Measurements from ENCODE around the gene PEX5. TPM values are rescaled to one million over a fixed set of nuclear protein-coding genes. Genes with fewer than 3 reads are reported as not detected.

PEX5 gene
- total and polyA plus RNA-seq, 2 experiments from 2014 or later: 7.5 to 72.0 TPM

- H3K27me3 Mint-ChIP-seq (ENCODE audit: insufficient read depth, low read depth, poor library complexity): peaks cover 4% of the 10 kb centered on the region
- TF ChIP-seq STAT1 (IDR thresholded peaks at IDR 0.05; ENCODE audit: unreplicated experiment) (no peak), EZH2 (IDR thresholded peaks at IDR 0.05; ENCODE audit: low read depth, unreplicated experiment) (no peak), CREB1 (CRISPR knock-in tag; IDR thresholded peaks at IDR 0.05; ENCODE audit: low read depth) (no peak), CTCF (conservative IDR thresholded peaks at IDR 0.05; ENCODE audit: low read depth in 2 of 2) (no peak), NANOG (IDR thresholded peaks at IDR 0.05; ENCODE audit: borderline replicate concordance) (no peak), ZNF331 (CRISPR knock-in tag; IDR thresholded peaks at IDR 0.05; ENCODE audit: low read depth) (no peak), EZH2phosphoT487 (IDR thresholded peaks at IDR 0.05; ENCODE audit: unreplicated experiment) (no peak), REST (IDR thresholded peaks at IDR 0.05; ENCODE audit: unreplicated experiment) (no peak), POLR2AphosphoS5 (IDR thresholded peaks at IDR 0.05; ENCODE audit: low read depth) (no peak), ZNF462 (CRISPR knock-in tag; IDR thresholded peaks at IDR 0.05) (no peak), ETS1 (IDR thresholded peaks at IDR 0.05) (no peak), JUNB (IDR thresholded peaks at IDR 0.05; ENCODE audit: unreplicated experiment) (no peak), ZNF114 (CRISPR knock-in tag; IDR thresholded peaks at IDR 0.05) (no peak)
Observed at GRCh38 chr12:7146228-7146627, 43.3 kb upstream of the PEX5 start.

More at GRCh38 chr12:7146228-7146627, 43.3 kb upstream of the PEX5 start:
- Histone ChIP-seq H3K27ac (ENCODE audit: low read depth) (no peak overlapping the region), H3K36me3 (ENCODE audit: insufficient read depth) (no peaks in the 10 kb centered on the region; the same call in 1 of the 2 replicates), H3K4me2 (no peak overlapping the region), H3K79me2 (replicated peaks; ENCODE audit: insufficient read depth) (no peaks in the 10 kb centered on the region), H3K4me1 (ENCODE audit: insufficient read depth) (no peaks in the 10 kb centered on the region), H3K27me3 (ENCODE audit: insufficient read depth) (no peaks in the 10 kb centered on the region), H2AFZ (no peak overlapping the region), H3K4me3 (no peak overlapping the region), H4K20me1 (replicated peaks; ENCODE audit: insufficient read depth) (no peaks in the 10 kb centered on the region; the same call in 1 of the 2 replicates), H3F3A (replicated peaks; ENCODE audit: low read depth) (no peaks in the 10 kb centered on the region), H3K9me2 (ENCODE audit: insufficient read depth) (no peaks in the 10 kb centered on the region)
- Mint-ChIP-seq H3K4me3 (no peak overlapping the region), H3K4me1 (no peaks in the 10 kb centered on the region), H3K9me3 (no peaks in the 10 kb centered on the region; the same call in 2 of the 3 replicates), H3K36me3 (ENCODE audit: low read depth) (peaks cover 20% of the 10 kb centered on the region), H3K27ac (no peak overlapping the region)
- DNase-seq (ENCODE audit: low spot score): no peak
- ATAC-seq: no peak
